Measurements from ENCODE around the gene NRXN2. TPM values are rescaled to one million over a fixed set of nuclear protein-coding genes. Genes with fewer than 3 reads are reported as not detected.
A peak's percentile ranks its signal among the peaks of the same experiment; 100 is the strongest.

Gene NRXN2
- total RNA-seq, 2 experiments from 2014 or later: 0.07 to 0.22 TPM

- intact Hi-C loops (cut with micrococcal nuclease): no loop called here
- H3K27me3 Mint-ChIP-seq: peaks cover 22% of the 10 kb centered on the region
- peaks cover 18% of the 10 kb centered on the region for H3K4me1 Mint-ChIP-seq (ENCODE audit: low read depth)
- no peak overlapping the region for H3K27ac Mint-ChIP-seq
- ATAC-seq (no peak), DNase-seq (no peak)
- H3K4me3 Mint-ChIP-seq: no peak overlapping the region
- TF ChIP-seq CTCF (IDR thresholded peaks at IDR 0.05): no peak
- H3K36me3 Mint-ChIP-seq (ENCODE audit: low read depth): no peaks in the 10 kb centered on the region
- ChIA-PET CTCF (interaction anchor here (0.9 to 1.8 kb wide), 3 partner anchors 11 to 245 kb away, joined by 4 to 12 read pairs (median 4); no protein-coding TSS in a partner anchor), POLR2A (interaction anchor here (0.7 to 0.9 kb wide), 2 partner anchors 15 to 68 kb away, joined by 3 read pairs; no protein-coding TSS in a partner anchor)
- no peaks in the 10 kb centered on the region for H3K9me3 Mint-ChIP-seq
Observed at GRCh38 chr11:64694026-64694755, 28.8 kb downstream of the NRXN2 start.

- ChIA-PET POLR2A (interaction anchor here (0.6 kb wide), 1 partner anchor 54 kb away, joined by 3 read pairs; no protein-coding TSS in a partner anchor), CTCF (interaction anchor here (1.4 to 2.0 kb wide), 3 partner anchors 12 to 50 kb away, joined by 3 to 12 read pairs (median 5); no protein-coding TSS in a partner anchor)
- no peak for ATAC-seq
- peak overlapping the region; percentile 33 for H3K27ac Mint-ChIP-seq
- intact Hi-C loops (cut with micrococcal nuclease): no loop called here
- no peaks in the 10 kb centered on the region for H3K36me3 Mint-ChIP-seq (ENCODE audit: low read depth)
- H3K9me3 Mint-ChIP-seq: no peaks in the 10 kb centered on the region
- H3K4me1 Mint-ChIP-seq (ENCODE audit: low read depth): peaks cover 26% of the 10 kb centered on the region
- H3K27me3 Mint-ChIP-seq: peaks cover 22% of the 10 kb centered on the region
- H3K4me3 Mint-ChIP-seq: peak overlapping the region; percentile 19
- no peak for DNase-seq
- TF ChIP-seq CTCF (IDR thresholded peaks at IDR 0.05): no peak
Observed at GRCh38 chr11:64692764-64693331, 30.1 kb downstream of the NRXN2 start.

GRCh38 chr11:64691543-64691942, 31.5 kb downstream of the NRXN2 start:
- CTCF ChIA-PET: interaction anchor here (0.6 to 4.5 kb wide), 5 partner anchors 13 to 51 kb away, joined by 3 to 54 read pairs (median 4); partner anchors contain the start of gene RASGRP2
- no peak overlapping the region for H3K4me3 Mint-ChIP-seq
- DNase-seq: no peak
- intact Hi-C loops (cut with micrococcal nuclease): no loop called here
- no peak for ATAC-seq
- no peaks in the 10 kb centered on the region for H3K9me3 Mint-ChIP-seq
- H3K4me1 Mint-ChIP-seq (ENCODE audit: low read depth): peaks cover 26% of the 10 kb centered on the region
- H3K36me3 Mint-ChIP-seq (ENCODE audit: low read depth): no peaks in the 10 kb centered on the region
- H3K27me3 Mint-ChIP-seq: peaks cover 22% of the 10 kb centered on the region
- TF ChIP-seq CTCF (IDR thresholded peaks at IDR 0.05): no peak
- POLR2A ChIA-PET: interaction anchor here (1.1 kb wide), 1 partner anchor 25 kb away, joined by 4 read pairs; no protein-coding TSS in a partner anchor
- no peak overlapping the region for H3K27ac Mint-ChIP-seq

GRCh38 chr11:64690235-64690634, 32.8 kb downstream of the NRXN2 start:
- intact Hi-C loops (cut with micrococcal nuclease): no loop called here
- H3K27me3 Mint-ChIP-seq: peaks cover 16% of the 10 kb centered on the region
- ChIA-PET CTCF (interaction anchor here (0.9 to 4.5 kb wide), 9 partner anchors 9 to 241 kb away, joined by 3 to 55 read pairs (median 8); partner anchors contain the start of gene RASGRP2), POLR2A (no interaction called here)
- peaks cover 26% of the 10 kb centered on the region for H3K4me1 Mint-ChIP-seq (ENCODE audit: low read depth)
- TF ChIP-seq CTCF (IDR thresholded peaks at IDR 0.05): no peak
- H3K36me3 Mint-ChIP-seq (ENCODE audit: low read depth): no peaks in the 10 kb centered on the region
- ATAC-seq: no peak
- H3K4me3 Mint-ChIP-seq: no peak overlapping the region
- DNase-seq: no peak
- no peak overlapping the region for H3K27ac Mint-ChIP-seq
- H3K9me3 Mint-ChIP-seq: no peaks in the 10 kb centered on the region
